OCI-LY7 (cell line): ENCODE measurements around the gene IFNGR2. TPM values are rescaled to one million over a fixed set of nuclear protein-coding genes. Genes with fewer than 3 reads are reported as not detected.

Experiments
- BruUV-seq: library from RNA; stranded (reverse); fragments of 400-500 nt; replicated peaks from 2 replicates; lab custom pipeline; 2021; lab: Mats Ljungman, UMichigan
- CTCF ChIA-PET: fragments of 300-600 bp; sonication (Branson Sonifier 250); formaldehyde crosslinking; loops from one replicate; lab custom pipeline; 2022; ENCODE audit warnings: antibody characterized with exemption; ENCODE audit not compliant: unreplicated experiment; lab: Charles Lee
- POLR2A ChIA-PET: fragments of 300-600 bp; sonication (Branson Sonifier 250); formaldehyde crosslinking; loops from one replicate; lab custom pipeline; 2022; ENCODE audit warnings: antibody characterized with exemption; lab: Charles Lee
- DNase-seq: peaks from one replicate; pipeline ENCODE4 v3.0.0-alpha.2; 2015; ENCODE audit warnings: low spot score
- H2AFZ ChIP-seq: fragments of 200-600 bp; sonication (generic), shearing (Covaris generic); 2 replicates; pipeline ENCODE4 v1.6.1; 2014; ENCODE audit warnings: mild to moderate bottlenecking, antibody characterized with exemption, low read length, moderate library complexity
- H3K27ac ChIP-seq: fragments of 200-600 bp; sonication (generic); 2 replicates; pipeline ENCODE4 v1.5.1; 2014; ENCODE audit warnings: mixed run types, low read depth, mild to moderate bottlenecking, moderate library complexity, low read length, inconsistent platforms; ENCODE audit not compliant: poor library complexity, severe bottlenecking
- H3K36me3 ChIP-seq: fragments of 200-600 bp; sonication (generic); 2 replicates; pipeline ENCODE4 v1.6.1; 2014; ENCODE audit warnings: mild to moderate bottlenecking, antibody characterized with exemption, low read length, moderate library complexity, mixed read lengths; ENCODE audit not compliant: insufficient read depth
- H3K4me1 ChIP-seq: fragments of 200-600 bp; sonication (generic); 2 replicates; pipeline ENCODE4 v1.5.1; 2014; ENCODE audit warnings: mild to moderate bottlenecking, low read length; ENCODE audit not compliant: insufficient read depth, poor library complexity, severe bottlenecking
- H3K4me2 ChIP-seq: fragments of 200-600 bp; sonication (generic); 2 replicates; pipeline ENCODE4 v1.6.1; 2014; ENCODE audit warnings: mild to moderate bottlenecking, low read length
- H3K4me3 ChIP-seq: fragments of 200-600 bp; sonication (generic); 2 replicates; pipeline ENCODE4 v1.5.1; 2014; ENCODE audit warnings: mild to moderate bottlenecking, low read depth, low read length; ENCODE audit not compliant: poor library complexity, severe bottlenecking
- H3K79me2 ChIP-seq: fragments of 200-600 bp; sonication (generic); 2 replicates; pipeline ENCODE4 v1.6.1; 2016; ENCODE audit warnings: low read depth, mild to moderate bottlenecking, low read length, moderate library complexity, mixed read lengths; ENCODE audit not compliant: insufficient read depth
- H3K9me2 ChIP-seq: fragments of 200-600 bp; sonication (generic); 2 replicates; pipeline ENCODE4 v1.6.1; 2016; ENCODE audit warnings: mild to moderate bottlenecking, low read length, mixed read lengths; ENCODE audit not compliant: insufficient read depth
- H3K9me3 ChIP-seq: fragments of 200-600 bp; sonication (generic); 2 replicates; pipeline ENCODE4 v1.6.1; 2014; ENCODE audit warnings: mild to moderate bottlenecking, mixed run types, low read length, mixed read lengths
- H4K20me1 ChIP-seq: fragments of 200-600 bp; sonication (generic); 2 replicates; pipeline ENCODE4 v1.6.1; 2014; ENCODE audit warnings: mild to moderate bottlenecking, antibody characterized with exemption, low read length, moderate library complexity, mixed read lengths; ENCODE audit not compliant: insufficient read depth
- EZH2phosphoT487 ChIP-seq: fragments of 200-600 bp; sonication (generic); IDR thresholded peaks from 2 replicates; pipeline ENCODE4 v1.6.1; 2018; ENCODE audit warnings: low read depth, borderline replicate concordance, mild to moderate bottlenecking, mixed run types, antibody characterized with exemption, low read length, moderate library complexity, mixed read lengths
- intact Hi-C: fragments of 100-400 bp; cut with micrococcal nuclease; formaldehyde crosslinking; loops from one replicate; pipeline ENCODE4 v1.10.0; 2022; ENCODE audit not compliant: unreplicated experiment
- total RNA-seq, 2 experiments: library from RNA; depleted of rRNA in 1 of 2; stranded (reverse); fragments of >200 nt in 1 of 2; shearing (Covaris generic) in 1 of 2; gene quantifications; 2 replicates each; pipeline ENCODE4 v1.2.3, GENCODE V29; 2014 to 2022
- TF ChIP-seq, protein P1 (sequence below): fragments of 200-600 bp; sonication (generic); conservative IDR thresholded peaks from 2 replicates; pipeline ENCODE4 v1.5.1; 2014; ENCODE audit warnings: mild to moderate bottlenecking, antibody characterized with exemption, low read length, moderate library complexity, mixed read lengths

IFNGR2 gene
- total RNA-seq, 2 experiments from 2014 or later, result 70.2 to 86.9 TPM

DNA sequence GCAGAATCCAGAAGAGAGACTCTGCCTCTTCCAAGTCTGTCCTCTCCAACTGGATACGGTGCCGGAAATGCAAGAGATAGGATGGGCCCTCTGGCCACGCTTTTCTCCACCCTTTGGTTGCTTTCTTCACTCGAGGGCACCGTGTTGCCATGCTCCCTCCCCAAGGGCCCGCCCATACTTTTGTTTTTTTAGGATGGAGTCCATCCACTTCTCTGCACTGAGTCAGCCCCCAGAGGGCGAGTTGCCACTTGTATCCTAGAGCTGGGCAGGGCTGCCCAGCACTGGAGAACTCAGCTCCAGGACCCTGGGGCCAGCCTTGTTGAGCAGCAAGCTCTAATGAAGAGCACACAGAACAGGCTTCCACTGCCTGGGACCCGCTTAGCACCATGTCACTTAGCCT lies 25.5 kb downstream of the IFNGR2 start:
- no peaks in the 10 kb centered on the region for H3K9me3 ChIP-seq
- H3K4me3 ChIP-seq, result no peak overlapping the region
- H3K27ac ChIP-seq, result no peak overlapping the region
- H3K4me1 ChIP-seq, result peaks cover 1% of the 10 kb centered on the region
- H3K36me3 ChIP-seq, result peaks cover 99% of the 10 kb centered on the region
- no peak for TF ChIP-seq EZH2phosphoT487
- TF ChIP-seq, protein P1, sequence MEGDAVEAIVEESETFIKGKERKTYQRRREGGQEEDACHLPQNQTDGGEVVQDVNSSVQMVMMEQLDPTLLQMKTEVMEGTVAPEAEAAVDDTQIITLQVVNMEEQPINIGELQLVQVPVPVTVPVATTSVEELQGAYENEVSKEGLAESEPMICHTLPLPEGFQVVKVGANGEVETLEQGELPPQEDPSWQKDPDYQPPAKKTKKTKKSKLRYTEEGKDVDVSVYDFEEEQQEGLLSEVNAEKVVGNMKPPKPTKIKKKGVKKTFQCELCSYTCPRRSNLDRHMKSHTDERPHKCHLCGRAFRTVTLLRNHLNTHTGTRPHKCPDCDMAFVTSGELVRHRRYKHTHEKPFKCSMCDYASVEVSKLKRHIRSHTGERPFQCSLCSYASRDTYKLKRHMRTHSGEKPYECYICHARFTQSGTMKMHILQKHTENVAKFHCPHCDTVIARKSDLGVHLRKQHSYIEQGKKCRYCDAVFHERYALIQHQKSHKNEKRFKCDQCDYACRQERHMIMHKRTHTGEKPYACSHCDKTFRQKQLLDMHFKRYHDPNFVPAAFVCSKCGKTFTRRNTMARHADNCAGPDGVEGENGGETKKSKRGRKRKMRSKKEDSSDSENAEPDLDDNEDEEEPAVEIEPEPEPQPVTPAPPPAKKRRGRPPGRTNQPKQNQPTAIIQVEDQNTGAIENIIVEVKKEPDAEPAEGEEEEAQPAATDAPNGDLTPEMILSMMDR, result no peak
- intact Hi-C loops, result no loop called here
- no peak for DNase-seq
- H3K4me2 ChIP-seq, result no peak overlapping the region
- H3K79me2 ChIP-seq, result no peaks in the 10 kb centered on the region
- ChIA-PET CTCF (no interaction called here), POLR2A (interaction anchor here (1.0 to 1.2 kb wide), 3 partner anchors 8 to 104 kb away, joined by 3 to 8 read pairs (median 5); partner anchors contain the start of gene IFNAR1)
- H2AFZ ChIP-seq, result no peak overlapping the region
- BruUV-seq, result no TSS peak
- H3K9me2 ChIP-seq, result no peaks in the 10 kb centered on the region
- no peaks in the 10 kb centered on the region for H4K20me1 ChIP-seq

DNA sequence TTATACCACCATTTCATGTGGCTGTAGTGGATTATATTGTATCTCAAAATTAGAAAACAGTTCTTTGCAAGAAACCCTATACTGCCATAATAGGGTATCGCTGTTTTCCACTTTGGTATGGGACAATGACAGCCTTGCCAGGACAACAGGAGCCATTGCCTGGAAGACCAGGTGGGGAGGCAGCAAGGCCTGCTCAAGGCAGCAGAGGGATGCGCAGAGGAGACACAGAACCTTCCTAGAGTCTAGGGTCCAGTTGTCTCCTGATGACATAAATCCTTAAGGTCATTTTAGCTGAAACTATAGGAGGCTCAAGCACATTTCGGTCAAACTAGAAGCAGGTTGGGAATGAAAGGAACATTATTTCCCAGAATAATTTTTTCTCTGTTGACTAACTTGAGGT lies 27.6 kb downstream of the IFNGR2 start:
- DNase-seq, result no peak
- Histone ChIP-seq H3K9me3 (no peaks in the 10 kb centered on the region), H4K20me1 (no peaks in the 10 kb centered on the region), H3K9me2 (no peaks in the 10 kb centered on the region), H3K4me1 (peaks cover 17% of the 10 kb centered on the region), H3K27ac (no peak overlapping the region), H3K36me3 (peaks cover 98% of the 10 kb centered on the region), H2AFZ (no peak overlapping the region), H3K4me2 (no peak overlapping the region), H3K79me2 (no peaks in the 10 kb centered on the region), H3K4me3 (no peak overlapping the region)
- intact Hi-C loops, result no loop called here
- ChIA-PET POLR2A (no interaction called here), CTCF (no interaction called here)
- TF ChIP-seq, protein P1, result no peak
- no peak for TF ChIP-seq EZH2phosphoT487
- BruUV-seq, result no TSS peak

DNA sequence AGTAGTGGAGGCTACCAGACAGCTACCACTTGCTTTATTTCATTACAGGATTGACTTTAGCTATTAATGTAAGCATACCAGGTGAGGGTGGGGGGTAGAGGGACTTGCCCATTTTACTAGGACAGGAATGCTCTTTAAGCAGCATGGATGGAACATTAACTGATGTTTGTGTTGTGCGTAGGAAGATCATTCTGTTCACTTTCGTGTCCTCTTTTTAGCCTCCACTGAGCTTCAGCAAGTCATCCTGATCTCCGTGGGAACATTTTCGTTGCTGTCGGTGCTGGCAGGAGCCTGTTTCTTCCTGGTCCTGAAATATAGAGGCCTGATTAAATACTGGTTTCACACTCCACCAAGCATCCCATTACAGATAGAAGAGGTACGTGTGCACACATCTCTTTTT lies 29.3 kb downstream of the IFNGR2 start:
- H4K20me1 ChIP-seq, result no peaks in the 10 kb centered on the region
- no peaks in the 10 kb centered on the region for H3K79me2 ChIP-seq
- CTCF ChIA-PET, result no interaction called here
- no peak for DNase-seq
- no peak overlapping the region for H3K4me2 ChIP-seq
- TF ChIP-seq, protein P1, result no peak
- no peak for TF ChIP-seq EZH2phosphoT487
- no peak overlapping the region for H3K4me3 ChIP-seq
- H2AFZ ChIP-seq, result no peak overlapping the region
- peaks cover 26% of the 10 kb centered on the region for H3K4me1 ChIP-seq
- H3K36me3 ChIP-seq, result peaks cover 97% of the 10 kb centered on the region
- no peak overlapping the region for H3K27ac ChIP-seq
- intact Hi-C loops, result no loop called here
- no peaks in the 10 kb centered on the region for H3K9me3 ChIP-seq
- BruUV-seq, result no TSS peak
- POLR2A ChIA-PET, result interaction anchor here (0.6 kb wide), 1 partner anchor 36 kb away, joined by 3 read pairs; no protein-coding TSS in a partner anchor
- H3K9me2 ChIP-seq, result no peaks in the 10 kb centered on the region
